HepG2 (cell line): ENCODE measurements around the gene IRF7. TPM values are rescaled to one million over a fixed set of nuclear protein-coding genes. Genes with fewer than 3 reads are reported as not detected.

Source experiments
- EP300 ChIP-seq, 3 experiments: sonication (generic) in 1 of 3; formaldehyde crosslinking in 1 of 3; IDR thresholded peaks; 2 replicates each; pipeline versions ENCODE4 v1.5.1 to v1.6.1; 2011 to 2020; ENCODE audit warnings: low read depth in 2 of 3, low read length in 2 of 3, borderline replicate concordance in 1 of 3, improper control_type of control experiment in 1 of 3, mild to moderate bottlenecking in 1 of 3, missing genetic modification reagents in 1 of 3, moderate library complexity in 1 of 3
- FOXA1 ChIP-seq, 2 experiments: fragments of 450-650 bp in 1 of 2; sonication (generic) in 1 of 2; formaldehyde crosslinking in 1 of 2; IDR thresholded peaks; 2 replicates each; pipeline versions ENCODE4 v1.4.0 to v1.6.1; 2016 to 2020; ENCODE audit warnings: missing genetic modification reagents in 1 of 2
- GLI4 ChIP-seq: sonication (generic); formaldehyde crosslinking; IDR thresholded peaks from 2 replicates; pipeline ENCODE4 v1.5.1; 2020; ENCODE audit warnings: missing genetic modification reagents, mild to moderate bottlenecking, moderate library complexity, borderline replicate concordance
- HMGA1 ChIP-seq: sonication (generic); formaldehyde crosslinking; conservative IDR thresholded peaks from 2 replicates; pipeline ENCODE4 v1.4.0; 2020; ENCODE audit warnings: missing genetic modification reagents
- MAZ ChIP-seq, 2 experiments: sonication (generic) in 1 of 2; formaldehyde crosslinking in 1 of 2; IDR thresholded peaks; 2 replicates each; pipeline versions ENCODE4 v1.5.0 to v1.6.1; 2012 to 2020; ENCODE audit warnings: low read depth in 2 of 2, mild to moderate bottlenecking in 2 of 2, borderline replicate concordance in 1 of 2, improper control_type of control experiment in 1 of 2, low read length in 1 of 2, missing genetic modification reagents in 1 of 2, moderate library complexity in 1 of 2
- MBD4 ChIP-seq: IDR thresholded peaks from 2 replicates; pipeline ENCODE4 v1.6.1; 2012; ENCODE audit warnings: low read length, inconsistent platforms, borderline replicate concordance
- MYC ChIP-seq: sonication (generic); formaldehyde crosslinking; IDR thresholded peaks from 2 replicates; pipeline ENCODE4 v1.9.0; 2021; ENCODE audit warnings: missing genetic modification reagents, borderline replicate concordance
- NAIF1 ChIP-seq: sonication (generic); formaldehyde crosslinking; IDR thresholded peaks from 2 replicates; pipeline ENCODE4 v1.5.0; 2020; ENCODE audit warnings: mild to moderate bottlenecking, missing genetic modification reagents, borderline replicate concordance
- RARG ChIP-seq: sonication (generic); formaldehyde crosslinking; IDR thresholded peaks from 2 replicates; pipeline ENCODE4 v1.4.0; 2020; ENCODE audit warnings: low read depth, mild to moderate bottlenecking, missing genetic modification reagents
- TBX2 ChIP-seq: sonication (generic); formaldehyde crosslinking; IDR thresholded peaks from 2 replicates; pipeline ENCODE4 v1.5.0; 2020; ENCODE audit warnings: missing genetic modification reagents, mild to moderate bottlenecking, borderline replicate concordance
- XBP1 ChIP-seq: sonication (generic); formaldehyde crosslinking; IDR thresholded peaks from 2 replicates; pipeline ENCODE4 v1.5.0; 2020; ENCODE audit warnings: missing genetic modification reagents
- YEATS2 ChIP-seq: sonication (generic); formaldehyde crosslinking; IDR thresholded peaks from 2 replicates; pipeline ENCODE4 v1.4.0; 2020; ENCODE audit warnings: missing genetic modification reagents, borderline replicate concordance
- ZIK1 ChIP-seq: sonication (generic); formaldehyde crosslinking; IDR thresholded peaks from 2 replicates; pipeline ENCODE4 v1.5.0; 2020; ENCODE audit warnings: mild to moderate bottlenecking, low read depth, missing genetic modification reagents, borderline replicate concordance
- ZNF12 ChIP-seq: sonication (generic); formaldehyde crosslinking; IDR thresholded peaks from 2 replicates; pipeline ENCODE4 v1.5.0; 2020; ENCODE audit warnings: missing genetic modification reagents
- ZNF34 ChIP-seq: sonication (generic); formaldehyde crosslinking; IDR thresholded peaks from 2 replicates; pipeline ENCODE4 v1.4.0; 2020; ENCODE audit warnings: mild to moderate bottlenecking, missing genetic modification reagents, borderline replicate concordance
- ZNF354B ChIP-seq: sonication (generic); formaldehyde crosslinking; IDR thresholded peaks from 2 replicates; pipeline ENCODE4 v1.8.0; 2022; ENCODE audit warnings: mild to moderate bottlenecking, missing genetic modification reagents
- ZNF614 ChIP-seq: IDR thresholded peaks from 2 replicates; pipeline ENCODE4 v1.6.1; 2018; ENCODE audit warnings: missing biosample characterization, missing genetic modification reagents, inconsistent platforms, borderline replicate concordance
- ZNF670 ChIP-seq: sonication (generic); formaldehyde crosslinking; IDR thresholded peaks from 2 replicates; pipeline ENCODE4 v1.8.0; 2022; ENCODE audit warnings: mild to moderate bottlenecking, missing genetic modification reagents, borderline replicate concordance
- ZNF709 ChIP-seq: sonication (generic); formaldehyde crosslinking; IDR thresholded peaks from 2 replicates; pipeline ENCODE4 v1.5.0; 2020; ENCODE audit warnings: mild to moderate bottlenecking, missing genetic modification reagents
- polyA plus RNA-seq, 8 experiments: library from polyadenylated mRNA; depleted of rRNA in 3 of 8; stranded (reverse) in 7 of 8; unstranded in 1 of 8; fragments of >200 nt; fragmentation: Illumina TruSeq in 4 of 8; extraction: Trizol in 4 of 8; gene quantifications; 2 replicates each; pipeline versions ENCODE4 v1.2.1 to v1.2.3, GENCODE V29; 2011 to 2016; ENCODE audit warnings: low read depth in 4 of 8, missing spikeins in 1 of 8, mixed read lengths in 1 of 8; ENCODE audit not compliant: insufficient read depth in 1 of 8
- total RNA-seq, 5 experiments: library from RNA; depleted of rRNA; stranded (reverse); fragments of >200 nt; fragmentation: Illumina TruSeq; extraction: Trizol; gene quantifications; 2 replicates each; pipeline ENCODE4 v1.2.3, GENCODE V29; 2016; ENCODE audit warnings: low read depth in 1 of 5
- TF ChIP-seq, protein P1 (sequence below): sonication (generic); formaldehyde crosslinking; IDR thresholded peaks from 2 replicates; pipeline ENCODE4 v1.4.0; 2020; ENCODE audit warnings: missing genetic modification reagents
- TF ChIP-seq, protein P2 (sequence below): sonication (generic); formaldehyde crosslinking; conservative IDR thresholded peaks from 2 replicates; pipeline ENCODE4 v1.8.0; 2022; ENCODE audit warnings: missing genetic modification reagents
- TF ChIP-seq, protein P3 (sequence below): sonication (generic); formaldehyde crosslinking; IDR thresholded peaks from 2 replicates; pipeline ENCODE4 v1.5.1; 2020; ENCODE audit warnings: mild to moderate bottlenecking, missing genetic modification reagents, moderate library complexity
- TF ChIP-seq, protein P4 (sequence below): sonication (generic); formaldehyde crosslinking; IDR thresholded peaks from 2 replicates; pipeline ENCODE4 v1.8.0; 2022; ENCODE audit warnings: missing genetic modification reagents, mild to moderate bottlenecking, borderline replicate concordance

Gene IRF7
- total and polyA plus RNA-seq, 2 of the 13 experiments (the other 11 are each of a cell fraction or from before 2014, with no cell fraction given): not detected

DNA sequence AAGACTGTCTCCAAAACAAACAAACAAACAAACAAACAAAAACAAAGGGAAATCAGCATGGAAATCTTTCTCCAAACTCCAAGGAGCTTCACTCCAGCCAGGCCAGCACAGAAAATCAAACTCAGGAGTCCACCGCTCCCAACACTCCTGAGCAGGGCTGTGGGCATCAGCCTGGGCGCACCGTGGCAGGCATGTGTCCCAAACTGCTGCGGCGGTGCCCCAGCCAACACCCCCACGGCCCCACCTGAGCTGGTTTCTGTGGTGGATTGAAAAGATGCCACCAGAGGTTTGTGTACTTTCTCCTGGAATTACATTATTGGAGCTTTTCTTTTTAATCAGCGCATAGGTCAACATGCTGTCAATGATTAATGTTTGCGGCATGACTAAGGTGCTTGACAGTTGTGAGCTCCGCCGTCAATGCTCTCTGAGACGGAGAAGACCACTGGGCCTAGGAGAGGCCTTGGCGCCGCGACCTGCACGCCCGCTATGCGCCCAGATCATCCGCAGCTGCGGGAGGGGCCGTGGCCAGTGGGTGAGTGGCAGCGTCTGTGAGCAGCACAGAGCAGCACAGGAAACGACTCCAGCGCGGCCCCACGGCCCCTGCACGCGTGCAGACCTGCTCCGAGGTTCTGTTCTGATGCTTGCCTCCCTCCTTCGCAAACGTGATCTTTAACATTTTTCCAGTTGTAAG lies 39.4 kb upstream of the IRF7 start (continued):
- TF ChIP-seq ZNF12 (CRISPR knock-in tag) (0 out of 2 replicates have a peak, but pooled peaks have one; percentile 36), NAIF1 (CRISPR knock-in tag) (no peak), FOXA1 (IDR thresholded peaks at IDR 0.05) (no peak), FOXA1 (CRISPR knock-in tag; IDR thresholded peaks at IDR 0.05) (peak; percentile 90), MYC (CRISPR knock-in tag) (no peak), MBD4 (no peak), ZNF670 (no peak), XBP1 (CRISPR knock-in tag) (no peak), ZNF709 (no peak), EP300 (IDR thresholded peaks at IDR 0.05; ENCODE audit: low read depth in 2 of 2, low read length in 2 of 2) (no peak), EP300 (CRISPR knock-in tag; IDR thresholded peaks at IDR 0.05; ENCODE audit: borderline replicate concordance) (no peak), MAZ (IDR thresholded peaks at IDR 0.05; ENCODE audit: borderline replicate concordance, low read depth, low read length) (no peak), MAZ (CRISPR knock-in tag; IDR thresholded peaks at IDR 0.05; ENCODE audit: low read depth) (no peak), ZNF354B (CRISPR knock-in tag) (no peak), RARG (CRISPR knock-in tag) (no peak), GLI4 (CRISPR knock-in tag) (no peak), ZNF34 (CRISPR knock-in tag) (no peak), TBX2 (CRISPR knock-in tag) (no peak), ZNF614 (CRISPR knock-in tag) (no peak), HMGA1 (CRISPR knock-in tag) (no peak), YEATS2 (no peak), ZIK1 (CRISPR knock-in tag) (no peak)
- TF ChIP-seq, protein P1, sequence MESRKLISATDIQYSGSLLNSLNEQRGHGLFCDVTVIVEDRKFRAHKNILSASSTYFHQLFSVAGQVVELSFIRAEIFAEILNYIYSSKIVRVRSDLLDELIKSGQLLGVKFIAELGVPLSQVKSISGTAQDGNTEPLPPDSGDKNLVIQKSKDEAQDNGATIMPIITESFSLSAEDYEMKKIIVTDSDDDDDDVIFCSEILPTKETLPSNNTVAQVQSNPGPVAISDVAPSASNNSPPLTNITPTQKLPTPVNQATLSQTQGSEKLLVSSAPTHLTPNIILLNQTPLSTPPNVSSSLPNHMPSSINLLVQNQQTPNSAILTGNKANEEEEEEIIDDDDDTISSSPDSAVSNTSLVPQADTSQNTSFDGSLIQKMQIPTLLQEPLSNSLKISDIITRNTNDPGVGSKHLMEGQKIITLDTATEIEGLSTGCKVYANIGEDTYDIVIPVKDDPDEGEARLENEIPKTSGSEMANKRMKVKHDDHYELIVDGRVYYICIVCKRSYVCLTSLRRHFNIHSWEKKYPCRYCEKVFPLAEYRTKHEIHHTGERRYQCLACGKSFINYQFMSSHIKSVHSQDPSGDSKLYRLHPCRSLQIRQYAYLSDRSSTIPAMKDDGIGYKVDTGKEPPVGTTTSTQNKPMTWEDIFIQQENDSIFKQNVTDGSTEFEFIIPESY (CRISPR knock-in tag): no peak
- TF ChIP-seq, protein P2, sequence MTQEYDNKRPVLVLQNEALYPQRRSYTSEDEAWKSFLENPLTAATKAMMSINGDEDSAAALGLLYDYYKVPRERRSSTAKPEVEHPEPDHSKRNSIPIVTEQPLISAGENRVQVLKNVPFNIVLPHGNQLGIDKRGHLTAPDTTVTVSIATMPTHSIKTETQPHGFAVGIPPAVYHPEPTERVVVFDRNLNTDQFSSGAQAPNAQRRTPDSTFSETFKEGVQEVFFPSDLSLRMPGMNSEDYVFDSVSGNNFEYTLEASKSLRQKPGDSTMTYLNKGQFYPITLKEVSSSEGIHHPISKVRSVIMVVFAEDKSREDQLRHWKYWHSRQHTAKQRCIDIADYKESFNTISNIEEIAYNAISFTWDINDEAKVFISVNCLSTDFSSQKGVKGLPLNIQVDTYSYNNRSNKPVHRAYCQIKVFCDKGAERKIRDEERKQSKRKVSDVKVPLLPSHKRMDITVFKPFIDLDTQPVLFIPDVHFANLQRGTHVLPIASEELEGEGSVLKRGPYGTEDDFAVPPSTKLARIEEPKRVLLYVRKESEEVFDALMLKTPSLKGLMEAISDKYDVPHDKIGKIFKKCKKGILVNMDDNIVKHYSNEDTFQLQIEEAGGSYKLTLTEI: no peak
- TF ChIP-seq, protein P3, sequence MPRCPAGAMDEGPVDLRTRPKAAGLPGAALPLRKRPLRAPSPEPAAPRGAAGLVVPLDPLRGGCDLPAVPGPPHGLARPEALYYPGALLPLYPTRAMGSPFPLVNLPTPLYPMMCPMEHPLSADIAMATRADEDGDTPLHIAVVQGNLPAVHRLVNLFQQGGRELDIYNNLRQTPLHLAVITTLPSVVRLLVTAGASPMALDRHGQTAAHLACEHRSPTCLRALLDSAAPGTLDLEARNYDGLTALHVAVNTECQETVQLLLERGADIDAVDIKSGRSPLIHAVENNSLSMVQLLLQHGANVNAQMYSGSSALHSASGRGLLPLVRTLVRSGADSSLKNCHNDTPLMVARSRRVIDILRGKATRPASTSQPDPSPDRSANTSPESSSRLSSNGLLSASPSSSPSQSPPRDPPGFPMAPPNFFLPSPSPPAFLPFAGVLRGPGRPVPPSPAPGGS (CRISPR knock-in tag): no peak
- TF ChIP-seq, protein P4, sequence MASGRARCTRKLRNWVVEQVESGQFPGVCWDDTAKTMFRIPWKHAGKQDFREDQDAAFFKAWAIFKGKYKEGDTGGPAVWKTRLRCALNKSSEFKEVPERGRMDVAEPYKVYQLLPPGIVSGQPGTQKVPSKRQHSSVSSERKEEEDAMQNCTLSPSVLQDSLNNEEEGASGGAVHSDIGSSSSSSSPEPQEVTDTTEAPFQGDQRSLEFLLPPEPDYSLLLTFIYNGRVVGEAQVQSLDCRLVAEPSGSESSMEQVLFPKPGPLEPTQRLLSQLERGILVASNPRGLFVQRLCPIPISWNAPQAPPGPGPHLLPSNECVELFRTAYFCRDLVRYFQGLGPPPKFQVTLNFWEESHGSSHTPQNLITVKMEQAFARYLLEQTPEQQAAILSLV (CRISPR knock-in tag): no peak
